B cell (primary cell): ENCODE measurements around the gene MYH13. TPM values are rescaled to one million over a fixed set of nuclear protein-coding genes. Genes with fewer than 3 reads are reported as not detected.

Source experiments
- ATAC-seq: fragments of 200-7000 bp; cut with Tn5 transposase; one replicate; pipeline ENCODE4 v1.10.0; 2021; ENCODE audit warnings: low read depth, mild to moderate bottlenecking, moderate number of reproducible peaks, moderate library complexity
- CTCF ChIA-PET: fragments of 350-600 bp; sonication (Branson Sonifier 250); formaldehyde crosslinking; loops from one replicate; lab custom pipeline; 2021; ENCODE audit warnings: antibody characterized with exemption, inconsistent platforms; lab: Charles Lee
- POLR2A ChIA-PET: fragments of 350-600 bp; sonication (Branson Sonifier 250); formaldehyde crosslinking; loops from one replicate; lab custom pipeline; 2021; ENCODE audit warnings: antibody characterized with exemption; lab: Charles Lee
- DNase-seq: peaks from one replicate; pipeline ENCODE4 v3.0.0; 2013
- H2AFZ ChIP-seq: 2 replicates; pipeline ENCODE4 v1.6.1; 2012; ENCODE audit warnings: mild to moderate bottlenecking, low read depth, low read length; ENCODE audit not compliant: insufficient read depth, poor library complexity, severe bottlenecking
- H3K27ac ChIP-seq, 2 donors: 1 replicate in 1 of 2; 2 replicates in 1 of 2; pipeline ENCODE4 v1.5.1; 2012 to 2013; ENCODE audit warnings: low read length in 2 of 2, mild to moderate bottlenecking in 2 of 2, moderate library complexity in 1 of 2
- H3K27me3 ChIP-seq, 4 experiments: fragments of 200-600 bp in 1 of 4; sonication (generic) in 1 of 4; replicated peaks in 1 of 4; 1 replicate in 2 of 4; 2 replicates in 2 of 4; pipeline versions ENCODE4 v1.6.1 to v1.7.0; 2013 to 2016; ENCODE audit warnings: low read length in 3 of 4, mild to moderate bottlenecking in 2 of 4, mixed read lengths in 1 of 4, moderate library complexity in 1 of 4; ENCODE audit not compliant: insufficient read depth in 4 of 4, control insufficient read depth in 3 of 4; ENCODE audit errors: control extremely low read depth in 1 of 4
- H3K36me3 ChIP-seq, 2 experiments: replicated peaks in 1 of 2; 1 replicate in 1 of 2; 2 replicates in 1 of 2; pipeline versions ENCODE4 v1.6.1 to v1.7.1; 2013; ENCODE audit warnings: low read length in 1 of 2; ENCODE audit not compliant: insufficient read depth in 2 of 2, control insufficient read depth in 1 of 2; ENCODE audit errors: control extremely low read depth in 1 of 2, extremely low read depth in 1 of 2
- H3K4me1 ChIP-seq, 2 donors: fragments of 200-600 bp in 1 of 2; sonication (generic) in 1 of 2; 1 replicate in 1 of 2; 2 replicates in 1 of 2; pipeline versions ENCODE4 v1.5.1 to v1.6.1; 2013 to 2017; ENCODE audit warnings: low read length in 2 of 2; ENCODE audit not compliant: control insufficient read depth in 2 of 2, insufficient read depth in 2 of 2
- H3K4me2 ChIP-seq: replicated peaks from 2 replicates; pipeline ENCODE3; 2012; ENCODE audit warnings: mild to moderate bottlenecking, low read depth, low read length; ENCODE audit not compliant: poor library complexity, severe bottlenecking
- H3K4me3 ChIP-seq, 5 experiments: fragments of 200-600 bp in 1 of 5; sonication (generic) in 1 of 5; 1 replicate in 3 of 5; 2 replicates in 2 of 5; pipeline versions ENCODE4 v1.5.1 to v1.7.0; 2011 to 2016; ENCODE audit warnings: low read length in 4 of 5, mild to moderate bottlenecking in 4 of 5, low read depth in 2 of 5, control low read depth in 1 of 5, moderate library complexity in 1 of 5; ENCODE audit not compliant: insufficient read depth in 1 of 5; ENCODE audit errors: control extremely low read depth in 1 of 5, extremely low read depth in 1 of 5
- H3K79me2 ChIP-seq: fragments of 200-600 bp; sonication (generic); one replicate; pipeline ENCODE4 v1.6.0; 2016; ENCODE audit warnings: low read length; ENCODE audit not compliant: control insufficient read depth, insufficient read depth
- H3K9ac ChIP-seq: fragments of 200-600 bp; sonication (generic); 2 replicates; pipeline ENCODE4 v1.6.1; 2017; ENCODE audit warnings: mild to moderate bottlenecking, low read length, moderate library complexity
- H3K9me3 ChIP-seq, 3 donors: one replicate each; pipeline versions ENCODE4 v1.6.1 to v1.7.1; 2013; ENCODE audit warnings: low read length in 2 of 3; ENCODE audit not compliant: control insufficient read depth in 2 of 3, insufficient read depth in 1 of 3; ENCODE audit errors: control extremely low read depth in 1 of 3
- H4K20me1 ChIP-seq: 2 replicates; pipeline ENCODE4 v1.6.0; 2012; ENCODE audit warnings: mild to moderate bottlenecking, low read length; ENCODE audit not compliant: insufficient read depth, control insufficient read depth, poor library complexity, severe bottlenecking
- H3K27ac Mint-ChIP-seq: one replicate; pipeline ENCODE4 v1.8.0; 2021; ENCODE audit warnings: mixed read lengths
- H3K27me3 Mint-ChIP-seq: one replicate; pipeline ENCODE4 v1.8.0; 2021; ENCODE audit warnings: mixed read lengths
- H3K4me1 Mint-ChIP-seq: one replicate; pipeline ENCODE4 v1.8.0; 2021; ENCODE audit warnings: mixed read lengths
- H3K4me3 Mint-ChIP-seq: one replicate; pipeline ENCODE4 v1.8.0; 2021; ENCODE audit warnings: mixed read lengths
- H3K9me3 Mint-ChIP-seq: one replicate; pipeline ENCODE4 v1.8.0; 2022; ENCODE audit warnings: mixed read lengths; ENCODE audit not compliant: insufficient read depth
- EZH2 ChIP-seq: IDR thresholded peaks from 2 replicates; pipeline ENCODE4 v1.6.1; 2012; ENCODE audit warnings: borderline replicate concordance, low read depth, mild to moderate bottlenecking, moderate library complexity, low read length; ENCODE audit not compliant: insufficient read depth, poor library complexity, severe bottlenecking
- WGBS: methylation state at CpG from one replicate; pipeline ENCODE4 v1.1.5; 2013; ENCODE audit warnings: missing lambda C conversion rate; ENCODE audit not compliant: insufficient coverage; 5-methylcytosine and 5-hydroxymethylcytosine counted together
- intact Hi-C: fragments of 100-400 bp; cut with micrococcal nuclease; formaldehyde crosslinking; loops from one replicate; pipeline ENCODE4 v1.10.0; 2022
- polyA plus RNA-seq: library from polyadenylated mRNA; depleted of rRNA; stranded (reverse); fragments of >200 nt; gene quantifications from 2 replicates; pipeline ENCODE4 v1.2.3, GENCODE V29; 2012
- total RNA-seq, 2 donors: library from RNA; stranded (reverse); fragments of 120-200 nt in 1 of 2; gene quantifications; 1 replicate in 1 of 2; 2 replicates in 1 of 2; pipeline versions ENCODE4 v1.2.3 to v1.2.4, GENCODE V29; 2013 to 2022
- TF ChIP-seq, protein P1 (sequence below): fragments of 200-600 bp; IDR thresholded peaks from one replicate; pipeline ENCODE4 v1.8.0; 2022; ENCODE audit warnings: antibody characterized with exemption, mild to moderate bottlenecking

MYH13 gene
- total and polyA plus RNA-seq, 2 donors (not counting 1 experiment from before 2014, with no cell fraction given), result not detected

DNA sequence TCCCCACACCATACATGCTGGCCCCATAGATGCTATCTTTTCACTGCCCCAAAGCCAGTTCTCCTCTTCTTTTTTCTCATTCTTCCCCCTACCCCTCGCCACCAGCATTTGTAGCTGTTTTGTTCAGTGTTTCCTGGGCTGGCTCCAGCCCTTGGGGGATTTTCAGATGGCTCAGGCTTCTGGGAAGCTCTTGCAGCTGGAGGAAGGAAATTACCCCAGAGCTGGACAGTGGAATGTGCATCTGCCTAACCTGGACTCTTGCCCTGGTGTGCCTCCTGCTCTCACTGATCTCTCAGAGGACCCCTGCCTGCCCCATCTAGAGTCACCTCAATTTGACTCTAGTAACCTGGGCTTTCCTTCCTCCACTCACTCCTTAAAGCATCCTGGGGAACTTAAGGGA lies 82.8 kb downstream of the MYH13 start:
- intact Hi-C loops, result no loop called here
- H3K9me3 Mint-ChIP-seq, result no peaks in the 10 kb centered on the region

DNA sequence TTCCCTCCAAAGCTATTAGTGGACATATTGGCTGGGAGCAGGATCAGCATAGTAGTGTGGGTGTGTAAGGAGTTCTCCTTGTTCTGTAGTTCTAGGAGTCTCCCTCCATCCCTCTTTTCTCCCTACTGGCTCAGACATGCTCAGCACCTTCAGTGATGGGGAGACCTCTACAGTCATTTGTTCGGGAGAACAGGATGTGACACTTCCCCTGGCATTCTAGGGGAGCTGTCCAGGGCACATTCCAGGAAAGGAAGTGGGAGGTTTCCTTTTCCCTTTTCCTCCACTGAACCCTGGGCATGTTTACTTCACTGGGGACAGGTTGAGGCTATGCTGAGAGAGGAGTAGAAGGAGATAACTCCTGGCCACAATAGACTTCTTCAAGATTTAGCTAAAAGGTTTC lies 86.5 kb downstream of the MYH13 start:
- peaks cover 0 to 10% (median 5%) of the 10 kb centered on the region in 4 experiments for H3K27me3 ChIP-seq
- ChIA-PET POLR2A (interaction anchor here (0.6 kb wide), 1 partner anchor 39 kb away, joined by 3 read pairs; no protein-coding TSS in a partner anchor), CTCF (interaction anchor here (1.4 kb wide), 1 partner anchor 60 kb away, joined by 3 read pairs; no protein-coding TSS in a partner anchor)
- no peaks in the 10 kb centered on the region for H3K4me1 ChIP-seq
- H3K9ac ChIP-seq, result no peak overlapping the region
- no peak for ATAC-seq
- no peaks in the 10 kb centered on the region for H3K79me2 ChIP-seq
- no peak overlapping the region for H3K4me3 ChIP-seq
- no peaks in the 10 kb centered on the region for H4K20me1 ChIP-seq
- no peaks in the 10 kb centered on the region for H3K9me3 Mint-ChIP-seq
- TF ChIP-seq, protein P1, sequence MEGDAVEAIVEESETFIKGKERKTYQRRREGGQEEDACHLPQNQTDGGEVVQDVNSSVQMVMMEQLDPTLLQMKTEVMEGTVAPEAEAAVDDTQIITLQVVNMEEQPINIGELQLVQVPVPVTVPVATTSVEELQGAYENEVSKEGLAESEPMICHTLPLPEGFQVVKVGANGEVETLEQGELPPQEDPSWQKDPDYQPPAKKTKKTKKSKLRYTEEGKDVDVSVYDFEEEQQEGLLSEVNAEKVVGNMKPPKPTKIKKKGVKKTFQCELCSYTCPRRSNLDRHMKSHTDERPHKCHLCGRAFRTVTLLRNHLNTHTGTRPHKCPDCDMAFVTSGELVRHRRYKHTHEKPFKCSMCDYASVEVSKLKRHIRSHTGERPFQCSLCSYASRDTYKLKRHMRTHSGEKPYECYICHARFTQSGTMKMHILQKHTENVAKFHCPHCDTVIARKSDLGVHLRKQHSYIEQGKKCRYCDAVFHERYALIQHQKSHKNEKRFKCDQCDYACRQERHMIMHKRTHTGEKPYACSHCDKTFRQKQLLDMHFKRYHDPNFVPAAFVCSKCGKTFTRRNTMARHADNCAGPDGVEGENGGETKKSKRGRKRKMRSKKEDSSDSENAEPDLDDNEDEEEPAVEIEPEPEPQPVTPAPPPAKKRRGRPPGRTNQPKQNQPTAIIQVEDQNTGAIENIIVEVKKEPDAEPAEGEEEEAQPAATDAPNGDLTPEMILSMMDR, result no peak
- TF ChIP-seq EZH2, result no peak
- no CpG with 5 or more reads among the region's 1 CpG for WGBS
- no peak overlapping the region for H3K4me3 Mint-ChIP-seq
- H3K9me3 ChIP-seq, result no peaks in the 10 kb centered on the region
- no peak for DNase-seq
- H2AFZ ChIP-seq, result no peak overlapping the region
- no peaks in the 10 kb centered on the region for H3K4me1 Mint-ChIP-seq
- no peak overlapping the region for H3K4me2 ChIP-seq
- intact Hi-C loops, result no loop called here
- no peak overlapping the region for H3K27ac ChIP-seq
- peaks cover 31% of the 10 kb centered on the region for H3K27me3 Mint-ChIP-seq
- no peaks in the 10 kb centered on the region for H3K36me3 ChIP-seq
- no peak overlapping the region for H3K27ac Mint-ChIP-seq

More for the DNA sequence above, 82.8 kb downstream of the MYH13 start:
- Histone ChIP-seq H3K27me3 (peaks cover 0 to 10% (median 4%) of the 10 kb centered on the region in 4 experiments), H3K4me2 (no peak overlapping the region), H3K27ac (no peak overlapping the region), H4K20me1 (no peaks in the 10 kb centered on the region), H3K4me3 (no peak overlapping the region), H3K79me2 (no peaks in the 10 kb centered on the region), H3K9me3 (no peaks in the 10 kb centered on the region), H3K36me3 (no peaks in the 10 kb centered on the region), H3K4me1 (no peaks in the 10 kb centered on the region), H3K9ac (no peak overlapping the region), H2AFZ (no peak overlapping the region)
- H3K27ac Mint-ChIP-seq, result no peak overlapping the region
- peaks cover 6% of the 10 kb centered on the region for H3K4me1 Mint-ChIP-seq
- H3K27me3 Mint-ChIP-seq, result peaks cover 36% of the 10 kb centered on the region
- H3K4me3 Mint-ChIP-seq, result no peak overlapping the region
- WGBS, result no CpG with 5 or more reads among the region's 1 CpG
- TF ChIP-seq EZH2, result no peak
- TF ChIP-seq, protein P1, result no peak
- ATAC-seq (no peak), DNase-seq (no peak)
- ChIA-PET CTCF (no interaction called here), POLR2A (no interaction called here)
